Activated T-cell treated with anti-CD3 and anti-CD28 coated beads, Interleukin-2, amount 50 U/mL, for 1 hour (primary cell): ENCODE data around the gene SIGLEC14.
"Not testable (repeated sequence)": the region's sequence is repeated elsewhere in the genome, so short reads cannot be mapped to it uniquely, and the experiment has no call there.

ENCODE experiments used
- DNase-seq: peaks from one replicate; pipeline ENCODE4 v3.0.0-alpha.2; 2020

SIGLEC14 gene, protein sequence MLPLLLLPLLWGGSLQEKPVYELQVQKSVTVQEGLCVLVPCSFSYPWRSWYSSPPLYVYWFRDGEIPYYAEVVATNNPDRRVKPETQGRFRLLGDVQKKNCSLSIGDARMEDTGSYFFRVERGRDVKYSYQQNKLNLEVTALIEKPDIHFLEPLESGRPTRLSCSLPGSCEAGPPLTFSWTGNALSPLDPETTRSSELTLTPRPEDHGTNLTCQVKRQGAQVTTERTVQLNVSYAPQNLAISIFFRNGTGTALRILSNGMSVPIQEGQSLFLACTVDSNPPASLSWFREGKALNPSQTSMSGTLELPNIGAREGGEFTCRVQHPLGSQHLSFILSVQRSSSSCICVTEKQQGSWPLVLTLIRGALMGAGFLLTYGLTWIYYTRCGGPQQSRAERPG

GRCh38 chr19:51646730-51647129 is at the start of gene SIGLEC14:
SIGLEC14 (minus strand) TSS chr19:51646825; CDS start chr19:51646759, 66 bp downstream.
- not testable (repeated sequence) for DNase-seq

GRCh38 chr19:51695702-51696315 is 49.2 kb upstream of the SIGLEC14 start:
- DNase-seq, result no peak

GRCh38 chr19:51695088-51695487 is 48.5 kb upstream of the SIGLEC14 start:
- DNase-seq, result no peak

DNA sequence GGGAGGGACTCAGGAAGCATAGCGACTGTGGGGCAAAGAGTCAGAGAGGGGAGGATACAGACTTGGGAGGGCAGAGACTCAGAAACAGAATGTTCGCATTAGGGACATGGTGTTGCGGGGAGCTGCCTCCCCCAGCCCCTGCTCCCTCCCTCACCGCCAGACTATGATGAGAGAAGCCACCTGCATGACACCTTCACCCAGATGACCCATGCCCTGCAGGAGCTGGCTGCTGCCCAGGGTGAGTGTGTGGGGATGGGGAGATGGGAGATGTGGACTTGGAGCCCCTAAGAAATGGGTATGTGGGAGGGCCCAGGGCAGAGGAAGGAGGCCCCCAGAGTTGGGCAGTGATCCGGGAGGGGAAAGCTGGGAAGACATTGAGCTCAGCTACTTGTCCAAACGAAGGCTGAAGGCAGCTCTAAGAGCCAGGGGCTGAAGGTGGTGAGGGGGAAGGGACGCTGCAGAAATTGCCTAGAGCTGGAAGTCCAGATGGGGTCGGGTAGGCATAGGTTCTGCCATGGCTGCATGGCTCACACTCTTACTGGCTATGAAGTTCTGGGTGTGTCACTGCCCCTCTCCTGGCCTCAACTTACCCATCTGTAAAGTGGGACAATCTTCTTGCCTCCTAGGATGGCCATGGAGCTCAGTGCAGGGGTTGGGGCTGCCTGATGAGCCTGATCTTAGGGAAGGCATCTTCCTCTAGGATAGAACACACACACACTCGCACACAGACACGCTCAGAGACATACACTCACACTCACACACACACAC is 47.9 kb upstream of the SIGLEC14 start:
- DNase-seq, result no peak

- no peak for DNase-seq
Measured at GRCh38 chr19:51693819-51694218, 47.2 kb upstream of the SIGLEC14 start.

GRCh38 chr19:51693260-51693659 is 46.6 kb upstream of the SIGLEC14 start, which contains the start of gene SPACA6:
SPACA6 (plus strand) TSS chr19:51693330; CDS start chr19:51693527, 197 bp downstream.
- no peak for DNase-seq

GRCh38 chr19:51692468-51692867 is 45.8 kb upstream of the SIGLEC14 start:
- DNase-seq, result no peak

- DNase-seq, result no peak
Measured at GRCh38 chr19:51691584-51692428, 45.2 kb upstream of the SIGLEC14 start.

DNA sequence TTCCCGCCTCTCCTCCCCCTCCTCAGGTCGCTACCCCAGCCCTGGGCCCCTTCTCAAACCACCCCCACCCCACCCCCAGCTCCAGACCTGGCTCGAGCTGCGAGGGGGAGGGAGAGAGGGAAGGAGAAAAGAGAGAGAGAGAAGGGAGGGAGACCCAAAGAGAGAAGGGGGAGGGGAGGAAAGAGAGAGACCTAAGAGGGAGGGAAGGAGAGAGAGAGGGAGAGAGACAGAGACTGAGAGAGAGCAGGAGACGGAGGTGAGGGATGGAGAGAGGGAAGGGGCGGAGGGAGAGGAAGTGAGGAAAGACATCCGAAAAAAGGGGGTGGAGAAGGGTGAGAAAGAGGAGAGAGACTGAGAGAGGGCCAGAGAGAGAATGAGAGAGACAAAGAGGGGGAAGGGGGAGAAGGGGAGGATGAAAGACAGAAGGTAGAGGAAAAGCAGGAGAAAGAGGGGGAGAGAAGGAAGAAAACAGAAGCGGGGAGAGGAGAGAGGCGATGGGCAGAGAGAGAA is 44.5 kb upstream of the SIGLEC14 start:
- no peak for DNase-seq

- DNase-seq, result peak; percentile 75
Measured at GRCh38 chr19:51690454-51691073, 43.9 kb upstream of the SIGLEC14 start.

DNA sequence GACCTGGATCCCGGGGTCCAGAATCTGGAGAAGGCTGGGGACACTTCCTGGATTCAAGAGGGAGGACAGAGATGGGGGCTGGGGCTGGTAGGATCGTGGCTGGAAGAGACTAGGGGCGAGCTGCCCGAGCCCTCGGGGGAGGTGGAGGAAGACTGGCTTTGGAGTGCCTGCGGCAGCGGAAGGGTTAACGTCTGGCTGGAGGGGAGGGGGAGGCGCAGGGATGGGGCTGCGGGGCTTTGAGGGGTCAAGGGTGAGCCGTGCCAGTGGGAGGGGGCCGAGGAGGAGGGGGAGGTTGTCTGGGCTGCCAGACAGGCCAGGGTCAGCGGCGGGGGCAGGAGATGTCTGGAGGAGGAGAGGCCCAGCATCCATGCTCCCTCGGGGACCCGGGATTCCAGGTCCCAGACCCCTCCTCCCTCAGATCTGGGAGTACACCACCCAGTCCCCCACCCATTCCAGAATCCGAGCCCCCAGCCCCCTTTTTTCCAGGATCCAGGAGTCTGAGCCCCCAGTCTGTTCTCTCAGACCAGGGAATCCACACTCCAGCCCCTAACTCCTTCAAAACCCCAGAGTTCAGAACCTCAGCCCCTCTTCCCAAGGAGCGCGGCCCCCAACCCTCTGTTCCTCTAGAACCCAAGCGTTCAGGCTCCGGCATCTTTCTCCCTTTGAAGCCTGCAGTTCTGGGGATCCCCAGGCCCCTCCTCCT is 43.3 kb upstream of the SIGLEC14 start:
- DNase-seq, result no peak

- DNase-seq, result no peak
Measured at GRCh38 chr19:51688671-51689571, 42.3 kb upstream of the SIGLEC14 start.

DNA sequence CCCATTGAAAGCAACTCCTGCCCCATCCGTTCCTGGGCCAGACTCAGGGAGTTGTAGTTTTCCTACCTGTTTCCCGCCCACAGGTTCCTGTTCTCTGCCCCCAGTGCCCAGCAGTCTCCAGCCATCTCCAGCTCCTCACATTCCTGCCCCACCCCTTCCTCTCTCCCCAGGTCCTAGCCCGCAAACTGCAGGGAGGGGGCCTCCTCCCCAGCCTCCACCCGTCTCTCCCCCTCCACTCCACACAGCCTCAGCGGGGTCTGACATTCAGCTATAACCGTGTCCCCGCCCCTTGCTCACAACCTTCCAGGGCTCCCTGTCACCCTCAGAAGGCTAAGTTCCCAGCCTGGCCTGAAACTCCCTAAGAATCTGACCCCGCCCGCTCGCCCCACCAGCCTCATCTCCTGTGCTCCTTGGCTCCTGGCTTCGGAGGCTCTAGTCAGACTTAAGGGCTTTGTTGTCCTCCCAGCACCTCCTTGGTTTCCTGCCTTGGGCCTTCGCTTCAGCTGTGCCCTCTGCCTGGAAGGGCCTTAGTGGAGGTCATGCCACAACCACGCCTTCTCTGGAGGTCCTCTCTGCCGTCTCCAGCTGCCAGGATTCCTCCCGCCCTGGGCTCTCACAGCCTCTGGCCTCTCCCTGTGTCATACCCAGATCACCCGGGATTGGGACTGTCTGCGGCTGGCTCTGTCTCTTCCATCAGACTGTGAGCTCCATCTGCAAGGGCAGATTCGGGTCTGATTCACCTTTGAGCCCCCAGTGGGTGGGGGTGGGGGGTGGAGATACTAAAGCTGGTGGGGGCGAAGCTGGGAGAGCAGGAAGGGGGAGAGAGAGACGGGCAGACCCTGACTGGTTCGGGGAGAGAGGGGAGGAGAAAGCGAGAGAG is 41.4 kb upstream of the SIGLEC14 start:
- no peak for DNase-seq

- DNase-seq, result no peak
Measured at GRCh38 chr19:51686171-51686570, 39.5 kb upstream of the SIGLEC14 start.

- no peak for DNase-seq
Measured at GRCh38 chr19:51681286-51681941, 34.8 kb upstream of the SIGLEC14 start.

- no peak for DNase-seq
Measured at GRCh38 chr19:51680474-51680873, 33.8 kb upstream of the SIGLEC14 start.

DNA sequence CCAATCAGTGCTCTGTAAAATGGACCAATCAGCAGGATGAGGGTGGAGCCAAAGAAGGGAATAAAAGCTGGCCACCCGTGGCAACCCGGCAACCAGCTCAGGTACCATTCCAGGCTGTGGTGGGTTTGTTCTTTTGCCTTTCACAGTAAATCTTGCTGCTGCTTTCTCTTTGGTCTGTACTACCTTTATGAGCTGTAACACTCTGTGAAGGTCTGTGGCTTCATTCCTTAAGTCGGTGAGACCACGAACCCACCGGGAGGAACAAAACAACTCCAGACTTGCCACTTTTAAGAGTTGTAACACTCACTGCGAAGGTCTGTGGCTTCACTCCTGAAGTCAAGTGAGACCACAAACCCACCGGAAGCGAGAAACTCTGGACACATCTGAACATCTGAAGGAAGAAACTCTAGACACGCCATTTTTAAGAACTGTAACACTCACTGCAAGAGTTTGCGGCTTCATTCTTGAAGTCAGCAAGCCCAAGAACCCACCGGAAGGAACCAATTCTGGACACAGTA is 30.0 kb upstream of the SIGLEC14 start:
- no peak for DNase-seq

DNA sequence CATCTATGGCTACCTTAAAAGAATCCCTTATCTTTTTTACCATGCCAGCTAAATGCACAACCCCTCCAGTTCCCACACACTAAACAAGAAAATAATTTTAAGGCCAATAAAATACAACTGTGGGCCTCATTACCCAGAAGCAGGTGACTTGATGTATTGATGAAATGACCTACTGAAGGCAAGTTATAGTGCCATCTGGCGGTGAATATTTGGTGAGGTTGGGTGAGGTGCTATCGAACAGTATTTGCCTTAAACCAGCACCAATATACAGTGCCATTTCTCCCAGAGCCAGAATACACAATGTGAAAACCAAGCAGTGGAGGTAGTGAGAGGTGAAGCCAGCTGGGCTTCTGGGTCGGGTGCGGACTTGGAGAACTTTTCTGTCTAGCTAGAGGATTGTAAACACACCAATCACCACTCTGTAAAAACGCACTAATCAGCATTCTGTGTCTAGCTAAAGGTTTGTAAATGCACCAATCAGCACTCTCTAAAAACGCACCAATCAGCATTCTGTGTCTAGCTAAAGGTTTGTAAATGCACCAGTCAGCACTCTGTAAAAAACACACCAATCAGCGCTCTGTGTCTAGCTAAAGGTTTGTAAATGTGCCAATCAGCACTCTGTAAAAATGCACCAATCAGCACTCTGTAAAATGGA is 29.4 kb upstream of the SIGLEC14 start:
- DNase-seq, result not testable (repeated sequence)
